AG08395 (cell line): Measurements from ENCODE around the gene ZNF230.
A peak's percentile ranks its signal among the peaks of the same experiment; 100 is the strongest.

Experiments used
- DNase-seq: peaks from one replicate; pipeline ENCODE4 v3.0.0; 2012; ENCODE audit warnings: mixed read lengths, low spot score

The ZNF230 gene

DNA sequence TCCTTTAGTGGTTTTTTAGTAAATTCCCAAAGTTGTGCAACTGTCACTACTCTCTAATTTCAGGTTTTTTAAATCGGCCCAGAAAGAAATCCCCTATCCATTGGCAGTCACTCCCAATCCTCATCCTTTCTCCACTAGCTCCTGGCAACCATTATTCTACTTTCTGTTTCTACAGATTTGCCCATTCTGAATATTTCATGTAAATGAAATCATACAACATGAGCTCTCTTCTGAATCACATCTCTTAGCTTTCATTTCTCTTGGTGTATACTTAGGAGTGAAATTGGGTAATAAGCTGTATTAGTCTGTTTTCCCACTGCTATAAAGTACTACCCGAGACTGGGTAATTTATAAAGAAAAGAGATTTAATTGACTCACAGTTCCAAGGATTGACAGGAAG lies 39.4 kb downstream of the ZNF230 start:
- DNase-seq = no peak

DNA sequence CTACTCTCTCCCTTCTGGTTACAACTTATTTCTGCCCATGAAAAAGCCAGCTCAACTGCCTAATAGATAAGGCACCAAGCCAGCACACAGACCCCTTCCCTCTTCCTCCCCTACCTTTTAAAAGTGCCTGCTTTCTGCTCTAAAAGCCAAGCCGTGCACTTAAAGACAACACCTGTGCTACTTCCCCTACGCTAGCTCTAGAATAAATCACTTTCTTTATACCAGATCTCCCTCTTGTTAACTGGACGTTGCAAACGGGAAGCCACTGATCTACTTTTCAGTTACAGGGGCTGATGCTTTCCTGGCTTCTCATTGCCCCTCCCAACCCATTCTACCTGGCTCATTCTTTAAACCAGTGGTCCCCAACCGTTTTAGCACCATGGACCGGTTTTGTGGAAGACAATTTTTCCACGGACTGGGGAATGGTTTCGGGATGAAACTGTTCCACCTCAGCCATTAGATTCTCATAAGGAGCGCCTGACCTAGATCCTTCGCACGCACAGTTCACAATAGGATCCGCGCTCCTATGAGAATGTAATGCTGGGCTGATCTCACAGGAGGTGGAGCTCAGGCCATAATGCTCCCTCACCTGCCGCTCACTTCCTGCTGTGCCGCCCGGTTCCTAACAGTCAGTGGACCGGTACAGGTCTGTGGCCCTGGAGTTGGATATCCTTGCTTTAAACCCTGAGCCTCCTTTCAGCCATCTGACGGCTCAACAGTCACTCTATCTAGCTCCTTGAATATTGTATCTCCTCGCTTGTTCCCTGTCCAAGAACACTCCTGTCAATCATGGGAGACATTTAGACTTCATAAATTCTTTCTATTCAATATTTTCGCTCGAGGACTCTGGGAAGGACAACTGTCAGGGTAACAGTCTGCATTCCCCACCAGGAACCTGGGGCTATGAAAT lies 48.2 kb downstream of the ZNF230 start:
- no peak for DNase-seq

DNA sequence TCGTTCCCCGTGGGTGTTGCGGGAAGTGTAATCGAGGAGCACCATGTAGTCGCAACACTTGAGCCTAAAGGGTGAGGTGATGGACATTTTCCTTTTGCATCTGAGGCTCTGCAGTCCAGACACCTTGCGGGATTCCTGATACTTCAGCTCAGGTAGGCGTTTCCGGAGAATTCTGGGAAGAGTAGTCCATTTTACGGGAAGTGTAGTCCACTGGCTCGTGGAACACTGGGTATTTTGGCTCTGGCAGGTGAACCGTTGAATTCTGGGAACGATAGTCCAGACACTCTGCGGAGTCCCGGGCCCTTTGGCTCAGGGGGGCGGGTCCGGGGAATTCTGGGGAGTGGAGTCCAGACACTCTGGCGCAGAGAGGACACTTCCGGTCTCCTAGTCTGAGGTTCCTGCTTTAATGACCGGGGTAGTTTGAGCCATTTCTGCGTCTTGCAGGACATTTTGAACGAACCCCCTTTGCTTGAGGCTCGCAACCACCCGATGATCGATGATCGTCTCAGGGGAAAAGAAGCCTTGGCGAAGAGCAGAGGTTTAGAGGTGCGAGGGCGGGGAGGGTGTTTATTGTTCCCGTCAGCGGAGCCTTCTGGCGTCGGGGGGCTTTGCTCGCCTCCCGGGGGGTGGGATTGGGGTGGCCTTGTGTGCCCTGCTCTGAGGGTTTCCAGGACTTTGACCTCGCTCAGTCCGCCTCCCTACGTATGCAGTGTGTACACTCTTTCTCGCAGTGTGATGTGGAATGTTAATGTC lies 49.1 kb downstream of the ZNF230 start, which contains the start of gene ZNF223:
TSS of gene ZNF223 (plus strand) at position 387 of the 753 bp plus-strand sequence. CDS start 3,141 bp downstream, outside the sequence.
- DNase-seq = peak; percentile 99

DNA sequence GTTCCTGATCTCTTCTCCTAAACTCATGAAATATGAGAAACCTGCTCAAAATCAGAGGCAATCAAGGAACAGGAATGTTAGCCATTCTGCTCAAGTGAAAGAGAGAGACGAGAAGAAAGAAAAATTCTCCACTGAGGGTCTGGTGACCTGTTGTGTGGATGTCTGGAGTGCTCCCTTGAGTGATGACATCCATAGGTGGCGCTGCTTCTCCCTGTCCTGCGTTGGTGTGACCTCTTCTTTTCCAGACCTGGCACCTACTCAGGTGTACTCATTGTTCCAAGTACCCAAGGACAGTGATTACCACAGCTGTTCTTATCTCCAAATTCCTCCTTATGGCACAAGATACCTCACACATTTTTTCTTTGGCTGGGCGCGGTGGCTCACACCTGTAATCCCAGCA lies 53.1 kb downstream of the ZNF230 start:
- no peak for DNase-seq

DNA sequence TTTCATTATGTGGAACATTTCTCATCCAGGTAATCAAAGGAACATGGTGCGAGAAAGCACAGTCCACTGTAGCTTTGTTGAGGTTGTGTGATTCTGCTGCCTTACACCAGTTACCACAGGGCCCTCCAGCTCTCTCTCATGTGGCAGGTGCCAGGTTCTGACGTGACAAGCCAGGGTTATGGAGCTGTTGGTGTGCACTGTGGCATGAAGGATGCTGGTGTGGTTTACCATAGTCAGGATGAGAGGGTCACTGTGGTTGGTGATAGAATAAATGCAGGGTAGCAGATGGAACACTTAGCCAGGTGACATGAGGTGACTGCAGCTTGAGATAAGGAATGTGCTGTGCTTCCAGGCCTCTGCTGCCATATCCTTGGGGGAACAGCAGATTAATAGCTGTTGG lies 56.5 kb downstream of the ZNF230 start:
- no peak for DNase-seq

GRCh38 chr19:44061038-44061437 lies 58.3 kb downstream of the ZNF230 start:
- DNase-seq = no peak
